Measurements from ENCODE around the gene CDC42BPG.

GRCh38 chr11:64861227-64861975 lies 16.9 kb upstream of the CDC42BPG start:
- TF ChIP-seq, protein P1, sequence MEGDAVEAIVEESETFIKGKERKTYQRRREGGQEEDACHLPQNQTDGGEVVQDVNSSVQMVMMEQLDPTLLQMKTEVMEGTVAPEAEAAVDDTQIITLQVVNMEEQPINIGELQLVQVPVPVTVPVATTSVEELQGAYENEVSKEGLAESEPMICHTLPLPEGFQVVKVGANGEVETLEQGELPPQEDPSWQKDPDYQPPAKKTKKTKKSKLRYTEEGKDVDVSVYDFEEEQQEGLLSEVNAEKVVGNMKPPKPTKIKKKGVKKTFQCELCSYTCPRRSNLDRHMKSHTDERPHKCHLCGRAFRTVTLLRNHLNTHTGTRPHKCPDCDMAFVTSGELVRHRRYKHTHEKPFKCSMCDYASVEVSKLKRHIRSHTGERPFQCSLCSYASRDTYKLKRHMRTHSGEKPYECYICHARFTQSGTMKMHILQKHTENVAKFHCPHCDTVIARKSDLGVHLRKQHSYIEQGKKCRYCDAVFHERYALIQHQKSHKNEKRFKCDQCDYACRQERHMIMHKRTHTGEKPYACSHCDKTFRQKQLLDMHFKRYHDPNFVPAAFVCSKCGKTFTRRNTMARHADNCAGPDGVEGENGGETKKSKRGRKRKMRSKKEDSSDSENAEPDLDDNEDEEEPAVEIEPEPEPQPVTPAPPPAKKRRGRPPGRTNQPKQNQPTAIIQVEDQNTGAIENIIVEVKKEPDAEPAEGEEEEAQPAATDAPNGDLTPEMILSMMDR (IDR thresholded peaks at IDR 0.05; ENCODE audit: low read length) = peak; percentile 47; the same call in 1 of the 2 replicates
- no peak for TF ChIP-seq EZH2 (IDR thresholded peaks at IDR 0.05; ENCODE audit: borderline replicate concordance, low read length)
